SW 1271 (cell line): ENCODE data around the gene MCUR1.
"Not testable (repeated sequence)": the region's sequence is repeated elsewhere in the genome, so short reads cannot be mapped to it uniquely, and the experiment has no call there.

Experiments used
- DNase-seq, 2 experiments: peaks; one replicate each; lab custom pipeline; 2025; lab: John Stamatoyannopoulos, UW

MCUR1 gene

GRCh38 chr6:13776602-13777001, 37.8 kb downstream of the MCUR1 start:
- DNase-seq = no peak

- DNase-seq = not testable (repeated sequence)
Measured at GRCh38 chr6:13775466-13775865, 38.9 kb downstream of the MCUR1 start.

- not testable (repeated sequence) for DNase-seq
Measured at GRCh38 chr6:13772358-13773030, 41.9 kb downstream of the MCUR1 start.

GRCh38 chr6:13769655-13770053, 44.7 kb downstream of the MCUR1 start:
- no peak for DNase-seq

- no peak for DNase-seq
Measured at GRCh38 chr6:13769034-13769654, 45.2 kb downstream of the MCUR1 start.

GRCh38 chr6:13767121-13767808, 47.1 kb downstream of the MCUR1 start:
- no peak for DNase-seq

- DNase-seq = no peak
Measured at GRCh38 chr6:13766201-13766634, 48.1 kb downstream of the MCUR1 start.

- DNase-seq = no peak
Measured at GRCh38 chr6:13765570-13765969, 48.8 kb downstream of the MCUR1 start.

GRCh38 chr6:13764996-13765395, 49.4 kb downstream of the MCUR1 start:
- no peak for DNase-seq

- no peak for DNase-seq
Measured at GRCh38 chr6:13763740-13764381, 50.5 kb downstream of the MCUR1 start.

GRCh38 chr6:13762611-13763441, 51.5 kb downstream of the MCUR1 start:
- DNase-seq = no peak

- DNase-seq = no peak
Measured at GRCh38 chr6:13761361-13762036, 52.9 kb downstream of the MCUR1 start.

- DNase-seq = no peak
Measured at GRCh38 chr6:13760307-13761304, 53.8 kb downstream of the MCUR1 start.

- DNase-seq = no peak
Measured at GRCh38 chr6:13759025-13759424, 55.3 kb downstream of the MCUR1 start.

GRCh38 chr6:13754644-13755043, 59.7 kb downstream of the MCUR1 start:
- DNase-seq = no peak

- DNase-seq = no peak
Measured at GRCh38 chr6:13743736-13744127, 70.6 kb downstream of the MCUR1 start.

- no peak for DNase-seq
Measured at GRCh38 chr6:13742961-13743735, 71.2 kb downstream of the MCUR1 start.

- no peak for DNase-seq
Measured at GRCh38 chr6:13741365-13741764, 73.0 kb downstream of the MCUR1 start.
